COLO829 (cell line): ENCODE results near the gene CELF5.
"Not testable (repeated sequence)": the region's sequence is repeated elsewhere in the genome, so short reads cannot be mapped to it uniquely, and the experiment has no call there.

Source experiments
- DNase-seq: peaks from one replicate; pipeline ENCODE4 v3.0.0; 2012; ENCODE audit warnings: low spot score

Gene CELF5

DNA sequence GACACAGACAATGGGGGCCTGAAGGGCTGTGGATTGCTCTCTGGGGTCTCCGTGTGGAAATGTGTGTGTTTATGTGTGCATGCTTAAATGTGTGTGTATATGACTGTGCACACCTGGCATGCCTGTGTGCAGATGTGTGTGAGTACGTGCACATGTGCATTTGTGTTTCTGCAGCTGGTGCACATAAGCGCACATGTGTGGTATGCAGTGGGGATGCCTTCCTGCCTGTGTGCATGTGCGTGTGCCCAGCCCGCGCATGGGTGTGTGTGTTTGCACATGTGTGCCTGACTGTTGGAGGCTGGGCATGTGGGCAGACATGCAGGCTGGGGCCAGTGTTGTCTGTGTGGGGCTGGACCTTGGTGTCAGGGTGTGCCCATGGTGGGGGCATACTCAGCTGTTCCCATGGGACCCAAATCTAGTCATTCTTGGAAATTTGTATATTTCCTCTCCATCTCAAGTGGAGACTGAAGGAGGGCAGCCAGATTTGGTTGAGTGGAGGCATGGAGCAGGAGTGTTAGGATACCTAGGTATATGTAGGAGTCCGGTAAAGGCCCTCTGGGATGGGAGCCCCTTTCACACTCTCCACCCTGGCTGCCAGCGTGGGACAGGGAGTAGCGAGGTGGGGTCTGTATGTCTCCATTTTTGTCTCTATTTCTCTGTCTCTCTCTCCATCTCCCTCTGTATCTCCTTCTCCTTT, 49.9 kb downstream of the CELF5 start:
- DNase-seq, result no peak

DNA sequence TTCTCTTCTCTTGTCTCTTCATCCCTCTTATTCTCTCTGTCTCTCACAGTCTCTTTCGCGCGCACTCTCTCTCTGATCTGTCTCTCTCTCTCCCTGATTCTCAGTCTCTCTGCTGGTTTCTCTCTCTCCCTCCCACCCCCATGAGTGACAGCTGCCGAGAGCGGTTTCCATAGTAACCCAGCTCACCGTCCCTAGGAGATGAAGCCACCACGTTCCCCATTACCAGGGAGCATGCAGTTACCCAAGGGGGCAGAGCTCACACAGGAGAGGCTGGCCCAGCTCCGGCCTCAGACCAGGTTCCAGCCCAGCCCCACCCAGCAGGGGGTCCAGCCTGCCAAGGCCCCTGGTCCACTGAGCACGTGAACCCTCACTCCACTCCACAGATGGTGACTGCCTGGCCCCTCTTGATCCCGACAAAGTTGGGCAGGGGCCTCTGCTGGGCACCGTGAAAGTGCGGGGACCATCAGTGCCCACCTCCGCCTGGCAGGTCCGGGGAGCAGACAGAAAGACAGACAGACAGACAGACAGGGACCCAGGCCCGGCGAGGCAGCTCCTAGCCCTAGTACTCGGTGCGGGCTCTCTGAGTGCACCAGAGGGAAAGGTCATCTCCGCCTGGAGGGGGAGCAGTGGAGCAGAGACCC, 50.6 kb downstream of the CELF5 start:
- peak; percentile 25 for DNase-seq

DNA sequence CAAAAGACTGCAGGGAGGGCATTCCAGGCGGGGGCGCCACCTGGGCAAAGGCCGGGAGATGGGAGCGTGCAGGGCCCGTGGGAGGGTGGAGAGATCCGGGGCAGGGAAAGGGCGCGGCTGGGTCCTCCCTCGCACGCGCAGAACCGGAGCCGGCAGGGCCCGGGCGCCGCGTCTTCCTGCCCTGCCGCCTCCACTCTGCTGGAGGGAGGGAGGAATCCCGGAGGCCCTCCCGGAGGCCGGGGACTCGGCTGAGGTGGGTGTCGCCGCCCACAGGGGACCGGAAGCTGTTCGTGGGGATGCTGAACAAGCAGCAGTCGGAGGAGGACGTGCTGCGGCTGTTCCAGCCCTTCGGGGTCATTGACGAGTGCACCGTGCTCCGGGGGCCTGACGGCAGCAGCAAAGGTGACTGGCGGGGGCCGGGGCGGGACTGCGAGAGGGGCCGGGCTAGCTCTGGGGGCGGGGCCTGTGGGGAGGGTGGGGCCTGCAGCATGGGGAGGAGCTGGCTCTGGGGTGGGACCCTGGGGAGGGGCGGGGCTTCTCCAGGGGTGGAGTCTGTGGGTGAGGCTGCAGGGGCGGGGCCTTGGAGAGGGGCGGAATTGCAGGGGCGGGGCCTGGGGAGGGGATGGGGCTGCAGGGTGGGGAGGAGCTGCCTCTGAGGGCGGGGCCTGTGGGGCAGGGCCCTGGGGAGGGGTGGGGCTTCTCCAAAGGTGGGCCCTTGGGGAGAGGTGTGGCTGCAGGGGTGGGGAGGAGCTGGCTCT, 51.3 kb downstream of the CELF5 start:
- DNase-seq, result peak; percentile 98

DNA sequence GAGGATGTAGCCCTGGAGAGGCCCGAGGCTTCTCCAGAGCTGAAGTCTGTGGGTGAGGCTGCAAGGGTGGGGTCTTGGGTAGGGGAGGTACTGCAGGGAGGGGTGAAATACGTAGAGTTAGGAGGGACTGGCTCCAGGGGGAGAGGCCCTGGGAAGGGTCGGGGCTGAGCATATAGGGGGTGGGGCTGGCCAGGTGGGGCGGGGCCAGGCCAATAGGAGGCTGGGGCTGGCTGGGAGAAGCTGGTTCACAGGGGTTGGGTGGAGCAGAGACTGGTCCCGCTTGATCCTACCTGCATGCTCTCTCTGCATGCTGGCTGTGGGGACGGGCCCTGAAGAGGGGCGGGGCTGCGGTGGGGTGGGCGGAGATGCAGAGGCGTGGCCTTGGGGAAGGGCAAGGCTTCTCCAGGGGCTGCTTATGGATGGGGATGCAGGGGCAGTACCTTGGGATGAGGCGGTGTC, 51.9 kb downstream of the CELF5 start:
- DNase-seq, result peak; percentile 45

DNA sequence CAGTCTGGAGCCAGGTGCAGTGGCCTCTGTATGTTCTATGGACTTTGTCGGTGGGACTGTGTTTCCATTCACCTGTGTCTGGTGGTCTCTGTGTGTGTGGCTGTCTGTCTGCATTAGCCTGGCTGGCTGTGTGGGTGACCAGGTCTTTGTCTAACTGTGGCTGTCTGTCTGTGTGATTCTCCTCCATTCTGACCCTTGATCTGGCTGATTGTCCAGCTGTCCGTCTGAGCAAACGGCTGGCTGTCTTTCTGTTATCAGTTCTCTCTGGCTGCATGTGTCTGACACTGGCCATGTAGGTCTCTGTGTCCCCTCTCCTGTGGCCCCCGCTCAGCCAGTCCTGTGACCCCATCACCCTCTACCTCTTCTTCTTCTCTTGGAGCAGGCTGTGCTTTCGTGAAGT, 53.2 kb downstream of the CELF5 start:
- no peak for DNase-seq

DNA sequence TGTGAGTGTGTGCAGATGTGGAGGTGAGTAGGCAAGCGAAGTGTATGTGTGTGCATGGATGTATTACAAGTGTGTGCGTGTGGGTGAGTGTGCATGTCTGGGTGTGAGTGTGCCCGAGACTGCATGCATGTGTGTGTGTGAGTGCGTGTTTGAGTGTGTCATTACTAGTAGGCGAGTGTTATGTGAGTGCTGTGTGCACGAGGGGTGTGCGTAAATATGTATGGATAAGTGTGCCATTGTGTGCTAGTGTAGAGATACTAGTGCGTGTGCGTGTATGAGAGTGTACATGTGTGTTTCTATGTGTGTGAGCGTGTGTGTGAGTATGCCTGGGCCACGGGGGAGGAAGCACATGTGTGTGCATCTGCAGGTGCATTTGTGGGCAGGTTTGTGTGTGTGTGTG, 53.8 kb downstream of the CELF5 start:
- no peak for DNase-seq

DNA sequence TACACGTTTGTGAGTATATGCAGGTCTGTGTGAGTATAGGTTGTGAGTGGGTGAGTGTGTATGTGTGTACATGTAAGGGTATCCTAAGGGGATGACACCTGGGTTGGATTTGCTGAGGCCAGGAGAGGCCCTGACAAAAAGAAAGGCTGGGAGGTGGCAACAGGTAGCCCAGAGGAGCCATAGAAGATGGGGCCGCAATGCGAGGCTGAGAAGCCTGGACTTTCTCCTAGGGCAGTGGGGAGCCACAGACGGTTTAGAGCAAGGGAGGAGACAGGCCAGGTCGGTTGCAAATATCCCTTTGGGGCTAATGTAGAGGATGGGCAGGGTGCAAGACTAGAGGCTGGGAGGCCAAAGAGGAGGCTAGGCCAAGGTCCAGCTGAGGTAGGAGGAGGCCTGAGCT, 54.3 kb downstream of the CELF5 start:
- no peak for DNase-seq

DNA sequence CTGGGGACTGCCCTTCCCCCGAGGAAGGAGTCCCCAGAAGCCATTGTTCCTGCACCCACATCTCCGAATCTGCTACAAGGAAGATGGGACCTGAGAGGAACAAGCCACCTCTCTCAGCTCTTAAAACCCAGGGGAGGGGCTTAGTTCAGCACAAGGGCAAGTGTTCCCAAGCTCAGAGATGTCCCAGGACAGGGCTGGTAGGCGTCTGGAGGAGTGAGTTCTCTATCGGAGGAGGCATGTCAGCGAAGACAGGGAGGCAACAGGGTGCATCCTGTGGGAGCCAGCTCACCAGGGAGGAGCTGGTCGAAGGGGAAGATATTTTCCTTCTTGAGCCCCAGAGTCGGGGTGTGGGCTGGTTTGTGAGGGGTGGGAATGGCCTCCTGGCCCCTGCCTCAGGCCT, 54.8 kb downstream of the CELF5 start:
- DNase-seq, result no peak

DNA sequence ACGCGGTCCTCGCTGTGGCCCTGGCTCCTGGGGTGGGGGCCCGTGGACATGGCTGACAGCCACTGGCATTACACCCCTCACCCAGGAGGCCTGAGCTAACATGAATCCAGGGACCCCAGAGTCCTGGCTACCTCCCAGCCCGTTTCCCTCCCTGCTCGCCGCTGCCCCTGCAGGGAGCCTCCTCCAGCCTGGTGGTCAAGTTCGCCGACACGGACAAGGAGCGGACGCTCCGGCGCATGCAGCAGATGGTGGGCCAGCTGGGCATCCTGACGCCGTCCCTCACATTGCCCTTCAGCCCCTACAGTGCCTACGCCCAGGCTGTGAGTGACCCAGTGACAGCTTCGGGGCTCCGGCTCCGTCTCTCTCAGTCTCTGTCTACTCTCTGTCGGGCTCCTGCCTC, 56.6 kb downstream of the CELF5 start:
- DNase-seq, result no peak

DNA sequence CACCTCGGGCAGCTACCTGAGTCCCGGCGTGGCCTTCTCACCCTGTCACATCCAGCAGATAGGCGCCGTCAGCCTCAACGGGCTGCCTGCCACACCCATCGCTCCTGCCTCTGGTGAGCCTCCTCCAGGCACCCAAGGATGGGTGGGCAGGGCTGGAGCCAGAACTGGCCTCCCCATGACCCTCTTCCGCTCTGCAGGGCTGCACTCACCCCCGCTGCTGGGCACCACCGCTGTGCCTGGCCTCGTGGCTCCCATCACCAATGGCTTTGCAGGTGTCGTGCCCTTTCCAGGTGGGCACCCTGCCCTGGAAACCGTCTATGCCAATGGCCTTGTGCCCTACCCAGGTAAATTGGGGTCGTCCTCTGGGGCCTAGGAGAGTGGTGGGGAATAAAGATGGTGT, 57.7 kb downstream of the CELF5 start:
- DNase-seq, result no peak

DNA sequence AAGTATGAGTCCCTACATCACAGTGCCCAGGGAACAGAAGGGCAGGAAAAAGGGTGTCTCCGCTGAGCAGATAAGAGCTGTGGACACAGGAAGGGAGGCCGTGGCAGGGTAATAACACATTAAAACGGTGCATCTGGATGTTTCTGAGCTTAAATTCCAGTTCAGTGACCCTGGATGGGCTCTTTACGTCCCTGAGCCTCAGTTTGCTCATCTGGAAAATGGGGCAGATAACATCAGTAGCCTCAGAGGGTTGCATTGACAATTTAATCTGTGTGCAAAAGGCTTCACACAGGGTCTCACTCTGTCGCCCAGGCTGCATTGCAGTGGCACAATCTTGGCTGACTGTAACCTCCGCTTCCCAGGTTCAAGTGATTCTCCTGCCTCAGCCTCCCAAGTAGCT, 58.1 kb downstream of the CELF5 start:
- no peak for DNase-seq

DNA sequence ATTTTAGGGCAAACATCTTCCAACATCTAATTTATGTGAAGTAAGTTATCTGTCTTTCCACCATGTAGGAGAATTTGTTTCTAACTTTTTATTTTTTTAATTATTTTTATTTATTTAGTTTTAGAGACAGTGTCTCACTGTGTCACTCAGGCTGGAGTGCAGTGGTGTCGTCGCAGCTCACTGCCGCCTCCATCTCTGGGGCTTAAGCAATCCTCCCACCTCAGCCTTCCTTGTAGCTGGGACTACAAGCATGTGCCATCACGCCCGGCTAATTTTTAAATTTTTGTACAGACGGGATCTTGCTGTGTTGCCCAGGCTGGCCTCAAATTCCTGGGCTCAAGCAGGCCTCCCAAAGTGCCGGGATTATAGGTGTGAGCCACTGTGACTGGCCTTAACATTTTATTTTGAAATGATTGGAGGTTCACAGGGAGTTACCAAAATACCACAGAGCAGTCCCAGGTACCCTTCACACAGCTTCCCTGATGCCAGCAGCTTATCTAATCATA, 58.8 kb downstream of the CELF5 start:
- DNase-seq, result no peak

DNA sequence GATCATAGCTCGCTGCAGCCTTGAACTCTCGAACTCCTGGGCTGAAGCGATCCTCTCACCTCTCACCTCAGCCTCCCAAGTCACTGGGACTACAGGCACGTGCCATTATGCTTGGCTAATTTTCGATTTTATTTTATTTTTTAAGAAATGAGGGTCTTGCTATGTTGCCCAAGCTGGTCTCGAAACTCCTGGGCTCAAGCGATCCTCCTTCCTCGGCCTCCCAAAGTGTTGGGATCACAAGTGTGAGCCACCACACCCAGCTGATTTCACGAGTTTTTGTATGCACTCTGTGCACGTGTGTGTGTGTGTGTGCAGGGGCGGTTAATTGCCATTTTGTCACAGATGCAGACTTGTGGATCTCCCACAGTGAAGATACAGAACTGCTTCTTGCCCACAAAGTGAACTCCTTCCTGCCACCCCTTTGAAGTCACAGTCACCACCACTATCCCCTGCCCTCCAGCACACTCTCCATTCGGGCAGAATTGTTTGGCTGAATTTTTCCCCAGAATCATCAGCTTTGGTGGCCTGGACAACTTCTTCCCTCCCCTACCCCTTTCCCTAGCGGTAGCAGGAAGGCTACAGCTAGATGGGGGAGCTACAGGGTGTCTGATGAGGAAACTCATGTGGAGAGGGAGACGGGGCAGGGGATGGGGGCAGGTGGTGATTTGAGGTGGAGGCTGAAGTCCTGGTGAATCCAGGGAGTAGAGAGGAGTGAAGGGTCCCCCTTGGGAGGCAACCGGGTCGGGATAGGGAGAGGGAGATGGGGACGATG, 59.6 kb downstream of the CELF5 start:
- no peak for DNase-seq

DNA sequence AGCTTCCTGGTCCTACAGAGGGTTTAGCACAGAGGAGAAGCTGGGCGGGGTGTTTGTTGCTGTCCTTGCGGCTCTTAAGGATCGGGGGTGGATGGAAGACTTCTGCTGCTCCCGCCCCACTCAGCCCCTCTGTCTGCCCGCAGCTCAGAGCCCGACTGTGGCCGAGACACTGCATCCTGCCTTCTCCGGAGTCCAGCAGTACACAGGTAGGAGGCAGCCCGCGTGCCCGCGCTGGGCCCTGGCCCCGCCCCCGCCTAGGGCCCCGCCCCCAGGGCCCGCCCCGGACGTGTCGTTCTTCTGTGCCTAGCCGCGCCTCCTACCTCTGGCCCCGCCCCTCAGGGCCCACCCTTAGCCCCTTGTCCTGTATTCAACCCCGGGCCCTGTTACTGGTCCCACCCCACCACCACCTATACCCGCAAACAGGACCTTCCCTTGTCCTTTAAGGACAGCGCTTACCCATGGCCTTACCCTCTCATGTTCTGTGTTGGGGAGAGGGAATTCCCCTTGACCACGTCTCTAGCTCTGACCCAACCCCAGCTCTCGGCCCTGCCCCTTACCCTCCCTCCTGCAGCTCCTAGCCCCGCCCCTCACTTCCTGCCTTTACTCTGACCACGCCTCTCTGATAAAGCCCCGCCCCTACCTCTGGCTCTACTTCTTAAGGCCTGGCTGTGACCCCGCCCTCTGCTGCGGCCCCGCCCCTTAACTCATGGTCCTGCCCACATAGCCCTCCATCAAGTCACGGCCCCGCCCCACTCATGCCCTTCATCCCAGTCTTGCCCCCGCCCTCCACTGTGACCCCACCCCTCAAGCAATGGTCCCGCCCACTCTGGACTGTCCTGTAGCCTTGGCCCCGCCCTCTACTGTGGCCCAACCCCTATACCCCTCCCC, 60.5 kb downstream of the CELF5 start:
- peak; percentile 94 for DNase-seq

DNA sequence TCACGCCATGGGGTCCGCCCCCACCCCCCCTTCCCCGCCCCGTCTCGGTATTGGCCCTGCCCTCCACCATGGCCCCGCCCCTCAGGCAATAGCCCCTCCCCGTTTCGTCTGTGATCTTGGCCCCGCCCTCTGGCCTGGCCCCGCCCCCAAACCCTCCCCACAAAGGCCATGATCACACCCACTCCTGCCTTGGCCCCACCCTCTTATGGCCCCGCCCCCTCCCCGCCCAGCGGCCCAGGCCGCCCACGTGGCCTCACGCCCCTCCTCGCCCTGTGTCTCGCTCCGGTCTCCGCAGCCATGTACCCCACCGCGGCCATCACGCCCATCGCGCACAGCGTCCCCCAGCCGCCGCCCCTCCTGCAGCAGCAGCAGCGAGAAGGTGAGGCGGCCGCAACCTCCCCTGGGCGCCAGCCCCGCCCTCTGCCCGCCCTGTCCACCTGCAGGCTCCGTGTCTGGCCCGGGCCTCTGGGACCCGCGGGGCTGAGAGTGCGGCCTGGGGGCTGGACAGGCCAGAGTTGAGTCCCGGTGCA, 61.3 kb downstream of the CELF5 start:
- DNase-seq, result no peak

DNA sequence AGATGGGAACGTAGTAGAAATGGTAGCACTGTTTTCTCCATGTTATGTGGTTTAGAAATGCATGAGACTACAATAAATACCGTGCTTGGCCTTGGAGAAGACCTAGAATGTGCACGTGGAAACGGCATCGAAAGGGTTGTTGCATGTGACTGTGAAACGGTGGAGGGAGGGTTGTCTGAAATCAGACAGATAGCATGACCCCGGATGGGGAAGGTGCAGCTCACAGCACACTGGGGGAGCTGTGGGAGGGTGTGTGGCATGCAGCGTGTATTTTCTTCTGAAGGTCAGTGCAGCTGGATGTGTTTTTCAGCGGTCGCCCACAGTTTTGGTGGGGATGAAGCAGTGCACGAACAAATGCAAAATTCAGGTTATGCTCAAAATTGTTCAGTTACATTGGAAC, 63.4 kb downstream of the CELF5 start:
- no peak for DNase-seq

DNA sequence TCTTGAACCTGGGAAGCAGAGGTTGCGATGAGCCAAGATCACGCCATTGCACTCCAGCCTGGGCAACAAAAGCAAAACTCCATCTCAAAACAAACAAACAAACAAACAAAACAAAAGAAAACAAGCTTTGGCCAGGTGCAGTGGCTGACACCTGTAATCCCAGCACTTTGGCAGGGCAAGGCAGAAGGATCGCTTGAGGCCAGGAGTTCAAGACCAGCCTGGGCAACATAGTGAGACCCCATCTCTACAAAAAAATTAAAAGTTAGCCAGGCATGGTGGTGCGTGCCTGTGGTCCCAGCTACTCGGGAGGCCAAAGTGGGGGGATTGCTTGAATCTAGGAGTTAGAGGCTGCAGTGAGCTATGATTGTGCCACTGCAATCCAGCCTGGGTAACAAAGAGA, 64.0 kb downstream of the CELF5 start:
- not testable (repeated sequence) for DNase-seq

DNA sequence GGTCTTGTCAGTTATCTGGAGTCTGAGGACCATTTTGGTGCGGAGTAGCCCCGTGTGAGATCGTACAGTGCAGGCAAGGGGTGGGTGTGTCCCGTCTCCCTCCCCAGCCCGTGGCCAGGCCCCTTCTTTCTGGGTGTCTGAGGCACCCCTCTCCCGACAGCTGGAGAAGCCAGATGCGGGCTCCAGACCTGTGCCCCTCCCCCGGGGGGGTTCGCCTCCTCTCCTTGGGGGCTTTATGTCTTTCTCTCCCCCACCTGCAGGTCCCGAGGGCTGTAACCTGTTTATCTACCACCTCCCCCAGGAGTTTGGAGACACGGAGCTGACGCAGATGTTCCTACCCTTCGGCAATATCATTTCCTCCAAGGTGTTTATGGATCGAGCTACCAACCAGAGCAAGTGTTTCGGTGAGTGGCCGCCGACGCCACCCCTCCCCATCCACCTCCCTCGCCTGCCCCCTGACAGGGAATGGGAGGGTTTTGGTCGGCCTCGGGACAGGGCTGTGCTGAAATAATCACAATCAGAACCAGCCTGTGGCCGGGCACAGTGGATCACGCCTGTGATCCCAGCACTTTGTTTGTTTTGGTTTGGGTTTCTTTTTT, 65.6 kb downstream of the CELF5 start:
- no peak for DNase-seq

DNA sequence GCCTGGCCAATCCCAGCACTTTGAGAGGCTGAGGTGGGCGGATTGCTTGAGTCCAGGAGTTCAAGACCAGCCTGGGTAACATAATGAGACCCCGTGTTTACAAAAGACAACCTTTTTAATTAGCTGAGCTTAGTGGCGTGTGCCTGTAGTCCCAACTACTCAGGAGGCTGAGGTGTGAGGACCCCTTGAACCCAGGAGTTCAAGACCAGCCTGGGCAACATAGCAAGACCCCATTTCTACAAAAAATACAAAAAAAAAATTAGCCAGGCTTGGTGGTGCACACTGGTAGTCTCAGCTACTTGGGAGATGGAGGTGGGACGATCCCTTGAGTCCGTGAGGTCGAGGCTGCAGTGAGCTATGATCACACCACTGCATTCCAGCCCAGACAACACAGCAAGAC, 66.4 kb downstream of the CELF5 start:
- DNase-seq, result not testable (repeated sequence)

DNA sequence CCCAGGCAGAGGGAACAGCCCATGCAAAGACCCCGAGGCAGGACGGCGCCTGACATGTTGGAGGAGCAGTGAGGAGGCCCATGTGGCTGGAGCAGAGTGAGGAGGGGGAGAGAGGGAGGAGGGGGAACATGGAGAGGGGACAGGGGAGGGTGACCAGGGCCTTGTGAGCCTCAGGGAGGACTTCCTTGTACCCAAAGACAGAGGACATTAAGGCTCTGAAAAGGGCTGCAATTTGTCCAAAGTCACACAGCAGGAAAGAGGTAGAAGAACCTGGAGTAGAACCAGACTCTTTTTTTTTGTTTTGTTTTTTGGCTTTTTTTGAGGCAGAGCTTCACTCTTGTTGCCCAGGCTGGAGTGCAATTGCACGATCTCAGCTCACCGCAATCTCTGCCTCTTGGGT, 67.2 kb downstream of the CELF5 start:
- DNase-seq, result no peak
